WTC11 (cell line): ENCODE measurements around the gene IDUA. TPM values are rescaled to one million over a fixed set of nuclear protein-coding genes. Genes with fewer than 3 reads are reported as not detected.

Experiments
- ATAC-seq: fragments of 200-7000 bp; cut with Tn5 transposase; 2 replicates; pipeline ENCODE4 v1.10.0; 2021; ENCODE audit warnings: mild to moderate bottlenecking, moderate library complexity
- CTCF ChIA-PET: fragments of 300-600 bp; sonication (Branson Sonifier 250); formaldehyde crosslinking; loops from one replicate; lab custom pipeline; 2021; ENCODE audit warnings: antibody characterized with exemption; lab: Charles Lee
- POLR2A ChIA-PET: fragments of 350-600 bp; sonication (Branson Sonifier 250); formaldehyde crosslinking; loops from one replicate; lab custom pipeline; 2021; ENCODE audit warnings: antibody characterized with exemption; lab: Charles Lee
- DNase-seq: peaks from one replicate; pipeline ENCODE4 v3.0.0; 2021; ENCODE audit warnings: low spot score
- H3K27ac Mint-ChIP-seq: 2 replicates; pipeline ENCODE4 v1.8.0; 2021; ENCODE audit warnings: mixed read lengths
- H3K27me3 Mint-ChIP-seq: 2 replicates; pipeline ENCODE4 v1.8.0; 2021; ENCODE audit warnings: low read depth, mild to moderate bottlenecking, moderate library complexity, mixed read lengths
- H3K36me3 Mint-ChIP-seq: 2 replicates; pipeline ENCODE4 v1.8.0; 2021; ENCODE audit warnings: mixed read lengths
- H3K4me1 Mint-ChIP-seq: 2 replicates; pipeline ENCODE4 v1.8.0; 2022; ENCODE audit warnings: mixed read lengths
- H3K4me3 Mint-ChIP-seq: 2 replicates; pipeline ENCODE4 v1.8.0; 2021; ENCODE audit warnings: mild to moderate bottlenecking, moderate library complexity, mixed read lengths
- H3K9me3 Mint-ChIP-seq: 2 replicates; pipeline ENCODE4 v1.8.0; 2021; ENCODE audit warnings: mixed read lengths
- AFF4 ChIP-seq: sonication (generic); formaldehyde crosslinking; IDR thresholded peaks from 2 replicates; pipeline ENCODE4 v1.8.1; 2023; ENCODE audit warnings: mild to moderate bottlenecking, missing genetic modification reagents, borderline replicate concordance
- CBFB ChIP-seq: sonication (generic); formaldehyde crosslinking; IDR thresholded peaks from 2 replicates; pipeline ENCODE4 v1.8.1; 2022; ENCODE audit warnings: mild to moderate bottlenecking, low read depth, missing genetic modification reagents
- E2F5 ChIP-seq: sonication (generic); formaldehyde crosslinking; IDR thresholded peaks from 2 replicates; pipeline ENCODE4 v1.8.1; 2022; ENCODE audit warnings: mild to moderate bottlenecking, moderate library complexity, missing genetic modification reagents
- ETV6 ChIP-seq: sonication (generic); formaldehyde crosslinking; IDR thresholded peaks from 2 replicates; pipeline ENCODE4 v1.8.1; 2022; ENCODE audit warnings: mild to moderate bottlenecking, missing genetic modification reagents
- FOXK1 ChIP-seq: sonication (generic); formaldehyde crosslinking; IDR thresholded peaks from 2 replicates; pipeline ENCODE4 v1.8.0; 2022; ENCODE audit warnings: mild to moderate bottlenecking, moderate library complexity, missing genetic modification reagents
- GRHL2 ChIP-seq: fragments of 250-450 bp; sonication (Bioruptor Pico); IDR thresholded peaks from 2 replicates; pipeline ENCODE4 v1.8.0; 2022; ENCODE audit warnings: mild to moderate bottlenecking, moderate library complexity; ENCODE audit not compliant: insufficient replicate concordance, severe bottlenecking
- KAT7 ChIP-seq: sonication (generic); formaldehyde crosslinking; IDR thresholded peaks from 2 replicates; pipeline ENCODE4 v1.8.1; 2023; ENCODE audit warnings: missing genetic modification reagents, mild to moderate bottlenecking, borderline replicate concordance
- MLX ChIP-seq: sonication (generic); formaldehyde crosslinking; IDR thresholded peaks from 2 replicates; pipeline ENCODE4 v1.8.1; 2023; ENCODE audit warnings: mild to moderate bottlenecking, missing genetic modification reagents, moderate library complexity
- MXD4 ChIP-seq: fragments of 250-450 bp; sonication (Bioruptor Pico); IDR thresholded peaks from 2 replicates; pipeline ENCODE4 v1.8.0; 2021; ENCODE audit warnings: mild to moderate bottlenecking, moderate library complexity, borderline replicate concordance
- MYBL2 ChIP-seq: sonication (generic); formaldehyde crosslinking; IDR thresholded peaks from 2 replicates; pipeline ENCODE4 v1.8.1; 2023; ENCODE audit warnings: mild to moderate bottlenecking, moderate library complexity, missing genetic modification reagents
- NFATC4 ChIP-seq: fragments of 250-450 bp; sonication (Bioruptor Pico); IDR thresholded peaks from 2 replicates; pipeline ENCODE4 v1.9.0; 2021; ENCODE audit warnings: mild to moderate bottlenecking
- PRDM15 ChIP-seq: sonication (generic); formaldehyde crosslinking; IDR thresholded peaks from 2 replicates; pipeline ENCODE4 v1.8.0; 2022; ENCODE audit warnings: missing genetic modification reagents
- SMAD4 ChIP-seq: sonication (generic); formaldehyde crosslinking; IDR thresholded peaks from 2 replicates; pipeline ENCODE4 v1.8.0; 2022; ENCODE audit warnings: mild to moderate bottlenecking, missing genetic modification reagents
- ZBTB43 ChIP-seq: sonication (generic); formaldehyde crosslinking; IDR thresholded peaks from 2 replicates; pipeline ENCODE4 v1.8.1; 2023; ENCODE audit warnings: mild to moderate bottlenecking, missing genetic modification reagents
- ZMAT4 ChIP-seq: fragments of 250-450 bp; sonication (Bioruptor Pico); IDR thresholded peaks from 2 replicates; pipeline ENCODE4 v1.9.0; 2021; ENCODE audit warnings: mild to moderate bottlenecking
- ZNF232 ChIP-seq: sonication (generic); formaldehyde crosslinking; IDR thresholded peaks from 2 replicates; pipeline ENCODE4 v1.8.0; 2022; ENCODE audit warnings: mild to moderate bottlenecking, missing genetic modification reagents
- ZNF423 ChIP-seq: fragments of 250-450 bp; sonication (Bioruptor Pico); IDR thresholded peaks from 2 replicates; pipeline ENCODE4 v2.1.2; 2022; ENCODE audit warnings: mild to moderate bottlenecking, moderate library complexity
- total RNA-seq: library from RNA; stranded (reverse); gene quantifications from 3 replicates; pipeline ENCODE4 v1.2.3, GENCODE V29; 2021

IDUA gene
- total RNA-seq, 1 experiment from 2014 or later: 8.7 TPM

GRCh38 chr4:988726-989721, 2.2 kb downstream of the IDUA start (continued):
- TF ChIP-seq ETV6 (no peak), MLX (CRISPR knock-in tag) (no peak)

GRCh38 chr4:989722-990471, 3.1 kb downstream of the IDUA start:
- H3K9me3 Mint-ChIP-seq: no peaks in the 10 kb centered on the region
- no peak overlapping the region for H3K4me3 Mint-ChIP-seq
- DNase-seq (no peak), ATAC-seq (no peak)
- ChIA-PET POLR2A (no interaction called here), CTCF (no interaction called here)
- H3K27ac Mint-ChIP-seq: no peak overlapping the region
- peaks cover 15% of the 10 kb centered on the region for H3K27me3 Mint-ChIP-seq
- H3K36me3 Mint-ChIP-seq: no peaks in the 10 kb centered on the region
- peaks cover 10% of the 10 kb centered on the region for H3K4me1 Mint-ChIP-seq
- no peak for TF ChIP-seq NFATC4 (CRISPR knock-in tag)
- no peak for TF ChIP-seq SMAD4 (CRISPR knock-in tag)
- no peak for TF ChIP-seq AFF4 (CRISPR knock-in tag)
- no peak for TF ChIP-seq MYBL2

- Mint-ChIP-seq H3K4me1 (0 out of 2 replicates have a peak, but pooled peaks cover 3% of the 10 kb centered on the region), H3K27ac (no peak overlapping the region)
- TF ChIP-seq KAT7 (CRISPR knock-in tag) (no peak), FOXK1 (CRISPR knock-in tag) (no peak), ZBTB43 (CRISPR knock-in tag) (no peak), SMAD4 (CRISPR knock-in tag) (no peak), CBFB (CRISPR knock-in tag) (no peak), GRHL2 (CRISPR knock-in tag) (no peak), PRDM15 (CRISPR knock-in tag) (no peak), ZMAT4 (no peak), E2F5 (CRISPR knock-in tag) (no peak), MXD4 (CRISPR knock-in tag) (no peak), ZNF232 (CRISPR knock-in tag) (no peak), ETV6 (no peak), ZNF423 (CRISPR knock-in tag) (no peak)
These were observed 4.0 kb downstream of the IDUA start for GRCh38 chr4:990746-991367.

More at GRCh38 chr4:990746-991367, 4.0 kb downstream of the IDUA start:
- no peaks in the 10 kb centered on the region for H3K9me3 Mint-ChIP-seq
- DNase-seq: no peak
- H3K4me3 Mint-ChIP-seq: no peak overlapping the region
- H3K36me3 Mint-ChIP-seq: no peaks in the 10 kb centered on the region
- ATAC-seq: no peak
- ChIA-PET CTCF (no interaction called here), POLR2A (no interaction called here)
- peaks cover 16% of the 10 kb centered on the region for H3K27me3 Mint-ChIP-seq
